H9 (cell line): Measurements from ENCODE around the gene AP1S3. TPM values are rescaled to one million over a fixed set of nuclear protein-coding genes. Genes with fewer than 3 reads are reported as not detected.

Experiments
- DNase-seq: peaks from one replicate; pipeline ENCODE4 v3.0.0-alpha.2; 2017
- H2AFZ ChIP-seq: one replicate; pipeline ENCODE4 v1.6.1; 2013; ENCODE audit warnings: mild to moderate bottlenecking, low read length, control low read depth, moderate library complexity
- H2AK5ac ChIP-seq: 2 replicates; pipeline ENCODE4 v1.6.1; 2013; ENCODE audit warnings: low read length, control low read depth, mixed read lengths; ENCODE audit not compliant: insufficient read length
- H2BK120ac ChIP-seq: one replicate; pipeline ENCODE4 v1.6.1; 2013; ENCODE audit warnings: low read depth, mild to moderate bottlenecking, low read length, control low read depth, inconsistent platforms; ENCODE audit not compliant: poor library complexity, severe bottlenecking
- H2BK12ac ChIP-seq: 2 replicates; pipeline ENCODE4 v1.6.1; 2013; ENCODE audit warnings: low read length, control low read depth, mixed read lengths, low read depth; ENCODE audit not compliant: insufficient read length
- H2BK15ac ChIP-seq: 2 replicates; pipeline ENCODE4 v1.6.1; 2013; ENCODE audit warnings: low read depth, low read length, control low read depth
- H2BK20ac ChIP-seq: one replicate; pipeline ENCODE4 v1.6.1; 2013; ENCODE audit warnings: low read depth, mild to moderate bottlenecking, low read length, control low read depth, inconsistent platforms; ENCODE audit not compliant: poor library complexity, severe bottlenecking
- H2BK5ac ChIP-seq: 2 replicates; pipeline ENCODE4 v1.6.1; 2013; ENCODE audit warnings: low read length, control low read depth, mixed read lengths; ENCODE audit not compliant: insufficient read length
- H3K14ac ChIP-seq: 2 replicates; pipeline ENCODE4 v1.6.1; 2013; ENCODE audit warnings: low read length, control low read depth; ENCODE audit not compliant: insufficient read depth
- H3K18ac ChIP-seq: 2 replicates; pipeline ENCODE4 v1.6.1; 2013; ENCODE audit warnings: low read depth, mild to moderate bottlenecking, mixed read lengths, low read length, control low read depth; ENCODE audit not compliant: insufficient read length
- H3K23ac ChIP-seq: 2 replicates; pipeline ENCODE4 v1.6.1; 2013; ENCODE audit warnings: low read length, control low read depth, mixed read lengths, low read depth; ENCODE audit not compliant: insufficient read length
- H3K23me2 ChIP-seq: 2 replicates; pipeline ENCODE4 v1.6.1; 2013; ENCODE audit warnings: low read depth, mild to moderate bottlenecking, mixed read lengths, low read length, control low read depth; ENCODE audit not compliant: insufficient read length, poor library complexity, severe bottlenecking
- H3K27ac ChIP-seq: 2 replicates; pipeline ENCODE4 v1.5.1; 2013; ENCODE audit warnings: low read length, control low read depth, mixed read lengths, low read depth; ENCODE audit not compliant: insufficient read length
- H3K27me3 ChIP-seq: 2 replicates; pipeline ENCODE4 v1.6.1; 2013; ENCODE audit warnings: low read length, control low read depth, inconsistent platforms; ENCODE audit not compliant: insufficient read depth
- H3K4ac ChIP-seq: 2 replicates; pipeline ENCODE4 v1.6.1; 2013; ENCODE audit warnings: low read depth, mild to moderate bottlenecking, control low read depth, inconsistent platforms, low read length, moderate library complexity
- H3K4me1 ChIP-seq: 2 replicates; pipeline ENCODE4 v1.6.1; 2013; ENCODE audit warnings: low read length, control low read depth, inconsistent platforms; ENCODE audit not compliant: insufficient read depth
- H3K4me2 ChIP-seq: 2 replicates; pipeline ENCODE4 v1.6.1; 2013; ENCODE audit warnings: low read length, control low read depth, mixed read lengths; ENCODE audit not compliant: insufficient read length, insufficient read depth
- H3K56ac ChIP-seq: 2 replicates; pipeline ENCODE4 v1.6.1; 2013; ENCODE audit warnings: low read depth, mild to moderate bottlenecking, mixed read lengths, low read length, control low read depth; ENCODE audit not compliant: insufficient read length
- H3K79me1 ChIP-seq: 2 replicates; pipeline ENCODE4 v1.6.1; 2013; ENCODE audit warnings: low read depth, mild to moderate bottlenecking, moderate library complexity, low read length, control low read depth, inconsistent platforms; ENCODE audit not compliant: insufficient read depth, poor library complexity, severe bottlenecking
- H3K79me2 ChIP-seq: 2 replicates; pipeline ENCODE4 v1.6.1; 2013; ENCODE audit warnings: low read length, control low read depth, inconsistent platforms; ENCODE audit not compliant: insufficient read depth
- H3K9ac ChIP-seq: 2 replicates; pipeline ENCODE4 v1.6.1; 2013; ENCODE audit warnings: low read length, control low read depth, mixed read lengths; ENCODE audit not compliant: insufficient read length; ENCODE audit errors: extremely low read depth
- H3K9me3 ChIP-seq: one replicate; pipeline ENCODE4 v1.6.1; 2013; ENCODE audit warnings: low read depth, low read length, inconsistent platforms; ENCODE audit not compliant: control insufficient read depth
- H3T11ph ChIP-seq: one replicate; pipeline ENCODE4 v1.6.1; 2013; ENCODE audit warnings: mild to moderate bottlenecking, low read length, control low read depth, inconsistent platforms
- H4K20me1 ChIP-seq: one replicate; pipeline ENCODE4 v1.6.1; 2013; ENCODE audit not compliant: control insufficient read depth, insufficient read length, insufficient read depth
- H4K5ac ChIP-seq: 2 replicates; pipeline ENCODE4 v1.6.1; 2013; ENCODE audit warnings: low read depth, mild to moderate bottlenecking, mixed read lengths, low read length, control low read depth; ENCODE audit not compliant: insufficient read length
- H4K8ac ChIP-seq: replicated peaks from 2 replicates; pipeline ENCODE4 v1.6.1; 2013; ENCODE audit warnings: low read length, control low read depth, mixed read lengths, low read depth; ENCODE audit not compliant: insufficient read length
- H4K91ac ChIP-seq: 2 replicates; pipeline ENCODE4 v1.6.1; 2013; ENCODE audit warnings: low read depth, mild to moderate bottlenecking, moderate library complexity, mixed read lengths, low read length, control low read depth; ENCODE audit not compliant: insufficient read length
- H3K27ac Mint-ChIP-seq, 3 experiments: 2 replicates in 2 of 3; 3 replicates in 1 of 3; pipeline ENCODE4 v1.8.0; 2020 to 2021; ENCODE audit warnings: mixed read lengths in 3 of 3, mild to moderate bottlenecking in 1 of 3, moderate library complexity in 1 of 3
- H3K27me3 Mint-ChIP-seq: 2 replicates; pipeline ENCODE4 v1.8.0; 2021; ENCODE audit warnings: low read depth, mild to moderate bottlenecking, moderate library complexity, mixed read lengths
- H3K36me3 Mint-ChIP-seq, 3 experiments: 2 replicates in 2 of 3; 3 replicates in 1 of 3; pipeline ENCODE4 v1.8.0; 2020 to 2021; ENCODE audit warnings: low read depth in 3 of 3, mixed read lengths in 3 of 3; ENCODE audit not compliant: insufficient read depth in 1 of 3
- H3K4me1 Mint-ChIP-seq, 2 experiments: 2 replicates each; pipeline ENCODE4 v1.8.0; 2020; ENCODE audit warnings: mixed read lengths in 2 of 2
- H3K4me3 Mint-ChIP-seq, 2 experiments: 2 replicates in 1 of 2; 3 replicates in 1 of 2; pipeline ENCODE4 v1.8.0; 2020 to 2021; ENCODE audit warnings: mild to moderate bottlenecking in 2 of 2, mixed read lengths in 2 of 2, moderate library complexity in 1 of 2
- H3K9me3 Mint-ChIP-seq, 2 experiments: 2 replicates in 1 of 2; 3 replicates in 1 of 2; pipeline ENCODE4 v1.8.0; 2020; ENCODE audit warnings: mild to moderate bottlenecking in 2 of 2, mixed read lengths in 2 of 2, moderate library complexity in 1 of 2
- WGBS: extraction: QIAGEN DNeasy Blood & Tissue Kit; methylation state at CpG from one replicate; pipeline ENCODE4 v1.1.7; 2013; ENCODE audit warnings: missing lambda C conversion rate, low lambda C conversion rate, mixed read lengths; ENCODE audit not compliant: insufficient read length; ENCODE audit errors: extremely low coverage; 5-methylcytosine and 5-hydroxymethylcytosine counted together
- total RNA-seq: library from RNA; stranded (reverse); gene quantifications from 2 replicates; pipeline ENCODE4 v1.2.1, GENCODE V29; 2021
- TF ChIP-seq, protein P1 (sequence below): fragments of 200-600 bp; sonication (generic); conservative IDR thresholded peaks from 3 replicates; pipeline ENCODE4 v1.8.0; 2021; ENCODE audit warnings: antibody characterized with exemption, mild to moderate bottlenecking

The AP1S3 gene
- total RNA-seq, 1 experiment from 2014 or later: 8.7 TPM

- H3K9me3 Mint-ChIP-seq: no peaks in the 10 kb centered on the region
- Histone ChIP-seq H3K9ac (no peak overlapping the region), H4K8ac (no peak overlapping the region), H3K4me1 (no peaks in the 10 kb centered on the region), H3K27me3 (no peaks in the 10 kb centered on the region), H2BK20ac (no peak overlapping the region), H4K5ac (no peak overlapping the region), H3K79me1 (no peaks in the 10 kb centered on the region), H3K27ac (no peak overlapping the region), H2BK120ac (no peak overlapping the region), H3K4ac (no peak overlapping the region), H3K79me2 (no peaks in the 10 kb centered on the region), H3K56ac (no peak overlapping the region), H2BK12ac (no peak overlapping the region), H3T11ph (no peak overlapping the region), H2BK5ac (no peak overlapping the region), H2AFZ (no peak overlapping the region), H3K18ac (no peak overlapping the region), H3K14ac (no peak overlapping the region), H3K4me2 (no peak overlapping the region), H4K91ac (no peak overlapping the region), H3K23me2 (no peaks in the 10 kb centered on the region), H2AK5ac (no peak overlapping the region), H2BK15ac (no peak overlapping the region), H4K20me1 (no peaks in the 10 kb centered on the region), H3K9me3 (no peaks in the 10 kb centered on the region), H3K23ac (no peak overlapping the region)
- peaks cover 0 to 1% of the 10 kb centered on the region in 2 experiments; a peak in 2 of 4 replicates for H3K4me1 Mint-ChIP-seq
- no peak overlapping the region; a peak in 1 of 5 replicates for H3K4me3 Mint-ChIP-seq
- DNase-seq: no peak
- no peak overlapping the region; a peak in 2 of 7 replicates for H3K27ac Mint-ChIP-seq
- H3K27me3 Mint-ChIP-seq: no peaks in the 10 kb centered on the region
- TF ChIP-seq, protein P1, sequence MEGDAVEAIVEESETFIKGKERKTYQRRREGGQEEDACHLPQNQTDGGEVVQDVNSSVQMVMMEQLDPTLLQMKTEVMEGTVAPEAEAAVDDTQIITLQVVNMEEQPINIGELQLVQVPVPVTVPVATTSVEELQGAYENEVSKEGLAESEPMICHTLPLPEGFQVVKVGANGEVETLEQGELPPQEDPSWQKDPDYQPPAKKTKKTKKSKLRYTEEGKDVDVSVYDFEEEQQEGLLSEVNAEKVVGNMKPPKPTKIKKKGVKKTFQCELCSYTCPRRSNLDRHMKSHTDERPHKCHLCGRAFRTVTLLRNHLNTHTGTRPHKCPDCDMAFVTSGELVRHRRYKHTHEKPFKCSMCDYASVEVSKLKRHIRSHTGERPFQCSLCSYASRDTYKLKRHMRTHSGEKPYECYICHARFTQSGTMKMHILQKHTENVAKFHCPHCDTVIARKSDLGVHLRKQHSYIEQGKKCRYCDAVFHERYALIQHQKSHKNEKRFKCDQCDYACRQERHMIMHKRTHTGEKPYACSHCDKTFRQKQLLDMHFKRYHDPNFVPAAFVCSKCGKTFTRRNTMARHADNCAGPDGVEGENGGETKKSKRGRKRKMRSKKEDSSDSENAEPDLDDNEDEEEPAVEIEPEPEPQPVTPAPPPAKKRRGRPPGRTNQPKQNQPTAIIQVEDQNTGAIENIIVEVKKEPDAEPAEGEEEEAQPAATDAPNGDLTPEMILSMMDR: no peak
- H3K36me3 Mint-ChIP-seq: peaks cover 8 to 19% (median 10%) of the 10 kb centered on the region in 3 experiments
- WGBS: no CpG with 5 or more reads among the region's 7 CpGs
Measured at GRCh38 chr2:223870840-223871611, 33.6 kb upstream of the AP1S3 start.
